Skin epidermis (tissue), 12 donors: ENCODE measurements around the gene ABAT.
"Not testable (repeated sequence)": the region's sequence is repeated elsewhere in the genome, so short reads cannot be mapped to it uniquely, and the experiment has no call there.

Experiments used
- H3K27ac ChIP-seq, 21 experiments: fragments of 200-600 bp; sonication (generic) in 11 of 21; one replicate each; pipeline ENCODE4 v1.5.0; 2020; ENCODE audit warnings: mild to moderate bottlenecking in 3 of 21, inconsistent platforms in 2 of 21, moderate library complexity in 2 of 21
- H3K4me3 ChIP-seq, 7 experiments: fragments of 200-600 bp; sonication (generic) in 2 of 7; one replicate each; pipeline ENCODE4 v1.5.0; 2020; ENCODE audit warnings: inconsistent platforms in 2 of 7, mild to moderate bottlenecking in 2 of 7, moderate library complexity in 1 of 7

The ABAT gene

GRCh38 chr16:8733849-8734540 is 59.6 kb downstream of the ABAT start:
- H3K27ac ChIP-seq = no peak overlapping the region
- no peak overlapping the region for H3K4me3 ChIP-seq

- Histone ChIP-seq H3K27ac (no peak overlapping the region), H3K4me3 (no peak overlapping the region)
Measured at GRCh38 chr16:8735574-8735973, 61.2 kb downstream of the ABAT start.

- Histone ChIP-seq H3K27ac (no peak overlapping the region), H3K4me3 (no peak overlapping the region)
Measured at GRCh38 chr16:8736123-8736668, 61.8 kb downstream of the ABAT start.

GRCh38 chr16:8739151-8739550 is 64.7 kb downstream of the ABAT start:
- no peak overlapping the region for H3K27ac ChIP-seq
- H3K4me3 ChIP-seq = no peak overlapping the region

GRCh38 chr16:8739989-8740704 is 65.7 kb downstream of the ABAT start:
- Histone ChIP-seq H3K27ac (no peak overlapping the region), H3K4me3 (no peak overlapping the region)

- no peak overlapping the region for H3K4me3 ChIP-seq
- no peak overlapping the region for H3K27ac ChIP-seq
Measured at GRCh38 chr16:8740775-8741355, 66.4 kb downstream of the ABAT start.

- H3K4me3 ChIP-seq = no peak overlapping the region
- no peak overlapping the region for H3K27ac ChIP-seq
Measured at GRCh38 chr16:8741636-8742035, 67.2 kb downstream of the ABAT start.

GRCh38 chr16:8742068-8742467 is 67.7 kb downstream of the ABAT start:
- Histone ChIP-seq H3K27ac (no peak overlapping the region), H3K4me3 (no peak overlapping the region)

GRCh38 chr16:8748944-8749343 is 74.5 kb downstream of the ABAT start:
- not testable (repeated sequence) for H3K4me3 ChIP-seq, H3K27ac ChIP-seq

GRCh38 chr16:8751481-8752311 is 77.3 kb downstream of the ABAT start:
- H3K27ac ChIP-seq = no peak overlapping the region
- no peak overlapping the region for H3K4me3 ChIP-seq

GRCh38 chr16:8752706-8753105 is 78.3 kb downstream of the ABAT start:
- H3K27ac ChIP-seq = no peak overlapping the region
- no peak overlapping the region for H3K4me3 ChIP-seq

GRCh38 chr16:8753416-8754054 is 79.1 kb downstream of the ABAT start:
- Histone ChIP-seq H3K27ac (no peak overlapping the region), H3K4me3 (no peak overlapping the region)

- Histone ChIP-seq H3K4me3 (no peak overlapping the region), H3K27ac (no peak overlapping the region)
Measured at GRCh38 chr16:8756755-8757154, 82.3 kb downstream of the ABAT start.

- no peak overlapping the region for H3K27ac ChIP-seq
Measured at GRCh38 chr16:8758022-8758421, 83.6 kb downstream of the ABAT start.

GRCh38 chr16:8760021-8760420 is 85.6 kb downstream of the ABAT start:
- Histone ChIP-seq H3K4me3 (no peak overlapping the region), H3K27ac (no peak overlapping the region)

More at GRCh38 chr16:8758022-8758421, 83.6 kb downstream of the ABAT start:
- no peak overlapping the region for H3K4me3 ChIP-seq

- Histone ChIP-seq H3K4me3 (no peak overlapping the region), H3K27ac (no peak overlapping the region)
Measured at GRCh38 chr16:8761078-8761477, 86.7 kb downstream of the ABAT start.

- Histone ChIP-seq H3K27ac (no peak overlapping the region), H3K4me3 (no peak overlapping the region)
Measured at GRCh38 chr16:8762254-8762653, 87.8 kb downstream of the ABAT start.

- Histone ChIP-seq H3K4me3 (no peak overlapping the region), H3K27ac (no peak overlapping the region)
Measured at GRCh38 chr16:8763083-8763482, 88.7 kb downstream of the ABAT start.

- H3K27ac ChIP-seq = no peak overlapping the region
- no peak overlapping the region for H3K4me3 ChIP-seq
Measured at GRCh38 chr16:8763899-8764298, 89.5 kb downstream of the ABAT start.
